Erythroblast (primary cell): ENCODE results near the gene EFCAB14.

ENCODE experiments used
- GATA1 ChIP-seq: IDR thresholded peaks from 2 replicates; pipeline ENCODE4 v1.6.1; 2011; ENCODE audit warnings: low read depth, mild to moderate bottlenecking, control low read depth, low read length, moderate library complexity
- POLR2A ChIP-seq: IDR thresholded peaks from 2 replicates; pipeline ENCODE4 v1.6.1; 2011; ENCODE audit warnings: mild to moderate bottlenecking, low read length

- TF ChIP-seq POLR2A, result no peak
- TF ChIP-seq GATA1, result no peak
Observed at GRCh38 chr1:46761740-46762139, 42.8 kb upstream of the EFCAB14 start.
